GM19240 (cell line): ENCODE measurements around the gene FAAP100.

Experiments used
- DNase-seq: peaks from one replicate; pipeline ENCODE4 v3.0.0; 2011; ENCODE audit warnings: low spot score; ENCODE audit not compliant: insufficient read length

The FAAP100 gene

GRCh38 chr17:81489998-81490992 is 61.9 kb downstream of the FAAP100 start:
- no peak for DNase-seq
